HepG2 (cell line): Measurements from ENCODE around the gene TOX2. TPM values are rescaled to one million over a fixed set of nuclear protein-coding genes. Genes with fewer than 3 reads are reported as not detected.
A peak's percentile ranks its signal among the peaks of the same experiment; 100 is the strongest.

Experiments used
- RCOR2 ChIP-seq: IDR thresholded peaks from 2 replicates; pipeline ENCODE4 v1.6.1; 2016; ENCODE audit warnings: missing biosample characterization, missing genetic modification reagents
- RFX3 ChIP-seq: IDR thresholded peaks from 2 replicates; pipeline ENCODE4 v1.6.1; 2016; ENCODE audit warnings: missing biosample characterization, missing genetic modification reagents
- SMAD3 ChIP-seq: sonication (generic); formaldehyde crosslinking; IDR thresholded peaks from 2 replicates; pipeline ENCODE4 v1.4.0; 2020; ENCODE audit warnings: missing genetic modification reagents
- ZNF572 ChIP-seq: sonication (generic); formaldehyde crosslinking; IDR thresholded peaks from 2 replicates; pipeline ENCODE4 v1.5.1; 2020; ENCODE audit warnings: mild to moderate bottlenecking, missing genetic modification reagents
- ZNF766 ChIP-seq: sonication (generic); formaldehyde crosslinking; IDR thresholded peaks from 2 replicates; pipeline ENCODE4 v1.5.0; 2020; ENCODE audit warnings: missing genetic modification reagents, borderline replicate concordance
- ZNF781 ChIP-seq: sonication (generic); formaldehyde crosslinking; IDR thresholded peaks from 2 replicates; pipeline ENCODE4 v1.5.1; 2020; ENCODE audit warnings: borderline replicate concordance, mild to moderate bottlenecking, missing genetic modification reagents; ENCODE audit errors: not compliant biosample characterization
- ZSCAN20 ChIP-seq: sonication (generic); formaldehyde crosslinking; IDR thresholded peaks from 2 replicates; pipeline ENCODE4 v1.4.0; 2020; ENCODE audit warnings: missing genetic modification reagents, mild to moderate bottlenecking, borderline replicate concordance
- polyA plus RNA-seq, 8 experiments: library from polyadenylated mRNA; depleted of rRNA in 3 of 8; stranded (reverse) in 7 of 8; unstranded in 1 of 8; fragments of >200 nt; fragmentation: Illumina TruSeq in 4 of 8; extraction: Trizol in 4 of 8; gene quantifications; 2 replicates each; pipeline versions ENCODE4 v1.2.1 to v1.2.3, GENCODE V29; 2011 to 2016; ENCODE audit warnings: low read depth in 4 of 8, missing spikeins in 1 of 8, mixed read lengths in 1 of 8; ENCODE audit not compliant: insufficient read depth in 1 of 8
- total RNA-seq, 5 experiments: library from RNA; depleted of rRNA; stranded (reverse); fragments of >200 nt; fragmentation: Illumina TruSeq; extraction: Trizol; gene quantifications; 2 replicates each; pipeline ENCODE4 v1.2.3, GENCODE V29; 2016; ENCODE audit warnings: low read depth in 1 of 5
- TF ChIP-seq, protein P1 (sequence below): fragments of 450-650 bp; IDR thresholded peaks from 2 replicates; pipeline ENCODE4 v1.6.1; 2016
- TF ChIP-seq, protein P2 (sequence below): sonication (generic); formaldehyde crosslinking; IDR thresholded peaks from 2 replicates; pipeline ENCODE4 v1.9.0; 2022; ENCODE audit warnings: low read depth, missing genetic modification reagents
- TF ChIP-seq, protein P3 (sequence below): IDR thresholded peaks from 2 replicates; pipeline ENCODE4 v1.6.1; 2012; ENCODE audit warnings: low read length, improper control_type of control experiment
- TF ChIP-seq, protein P4 (sequence below): sonication (generic); formaldehyde crosslinking; IDR thresholded peaks from 2 replicates; pipeline ENCODE4 v1.4.0; 2020; ENCODE audit warnings: mild to moderate bottlenecking, missing genetic modification reagents
- TF ChIP-seq, protein P5 (sequence below): sonication (generic); formaldehyde crosslinking; IDR thresholded peaks from 2 replicates; pipeline ENCODE4 v1.4.0; 2020; ENCODE audit warnings: missing genetic modification reagents
- TF ChIP-seq, protein P6 (sequence below): sonication (generic); formaldehyde crosslinking; IDR thresholded peaks from 2 replicates; pipeline ENCODE4 v1.4.0; 2020; ENCODE audit warnings: missing genetic modification reagents, borderline replicate concordance
- TF ChIP-seq, protein P7 (sequence below): sonication (generic); formaldehyde crosslinking; IDR thresholded peaks from 2 replicates; pipeline ENCODE4 v1.4.0; 2020; ENCODE audit warnings: missing genetic modification reagents, borderline replicate concordance

Gene TOX2
- total and polyA plus RNA-seq, 2 of the 13 experiments (the other 11 are each of a cell fraction or from before 2014, with no cell fraction given) = not detected

DNA sequence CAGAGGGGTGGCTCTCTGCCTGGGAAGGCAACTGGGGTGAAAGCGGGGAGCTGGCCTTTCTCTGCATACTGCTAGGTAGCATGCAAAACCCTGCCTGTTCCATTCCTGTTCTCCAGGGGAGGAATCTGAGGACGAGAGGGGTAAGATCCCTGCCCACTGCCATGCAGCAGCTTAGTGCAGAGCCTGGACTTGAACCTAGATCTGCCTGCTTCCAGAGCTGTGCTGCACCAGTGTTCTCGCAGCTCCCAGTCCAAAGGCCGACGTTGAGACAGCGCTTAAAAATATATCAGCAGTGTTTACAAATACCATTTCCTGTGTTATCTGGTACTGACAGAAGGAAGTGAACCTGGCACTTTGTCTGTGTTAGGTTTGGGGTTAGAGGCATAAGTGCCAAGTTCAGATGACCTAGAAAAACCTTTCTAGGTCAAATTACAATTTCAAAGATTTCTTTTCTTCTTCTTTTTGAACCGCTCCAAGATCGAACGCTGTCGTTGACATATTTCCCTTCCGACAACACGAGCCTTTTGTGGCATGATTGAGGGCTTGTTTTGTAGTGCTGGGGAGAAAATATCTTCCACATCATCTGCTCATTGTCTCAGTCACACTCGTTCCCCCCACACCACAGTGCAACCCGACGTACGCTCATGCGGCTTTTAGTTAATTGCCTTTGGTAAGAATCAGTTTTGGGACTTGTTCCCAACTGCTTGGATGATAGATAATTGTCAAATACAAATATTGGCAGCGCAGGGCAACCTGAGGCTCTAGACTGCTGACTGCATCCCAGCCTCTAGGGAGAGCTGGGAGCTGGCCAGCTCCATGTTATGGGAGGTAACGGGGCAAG, 44.6 kb downstream of the TOX2 start (continued):
- TF ChIP-seq ZNF781 (CRISPR knock-in tag) = no peak
- TF ChIP-seq RFX3 = no peak
- TF ChIP-seq, protein P1, sequence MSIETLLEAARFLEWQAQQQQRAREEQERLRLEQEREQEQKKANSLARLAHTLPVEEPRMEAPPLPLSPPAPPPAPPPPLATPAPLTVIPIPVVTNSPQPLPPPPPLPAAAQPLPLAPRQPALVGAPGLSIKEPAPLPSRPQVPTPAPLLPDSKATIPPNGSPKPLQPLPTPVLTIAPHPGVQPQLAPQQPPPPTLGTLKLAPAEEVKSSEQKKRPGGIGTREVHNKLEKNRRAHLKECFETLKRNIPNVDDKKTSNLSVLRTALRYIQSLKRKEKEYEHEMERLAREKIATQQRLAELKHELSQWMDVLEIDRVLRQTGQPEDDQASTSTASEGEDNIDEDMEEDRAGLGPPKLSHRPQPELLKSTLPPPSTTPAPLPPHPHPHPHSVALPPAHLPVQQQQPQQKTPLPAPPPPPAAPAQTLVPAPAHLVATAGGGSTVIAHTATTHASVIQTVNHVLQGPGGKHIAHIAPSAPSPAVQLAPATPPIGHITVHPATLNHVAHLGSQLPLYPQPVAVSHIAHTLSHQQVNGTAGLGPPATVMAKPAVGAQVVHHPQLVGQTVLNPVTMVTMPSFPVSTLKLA = no peak
- TF ChIP-seq ZSCAN20 (CRISPR knock-in tag) = no peak
- TF ChIP-seq, protein P2, sequence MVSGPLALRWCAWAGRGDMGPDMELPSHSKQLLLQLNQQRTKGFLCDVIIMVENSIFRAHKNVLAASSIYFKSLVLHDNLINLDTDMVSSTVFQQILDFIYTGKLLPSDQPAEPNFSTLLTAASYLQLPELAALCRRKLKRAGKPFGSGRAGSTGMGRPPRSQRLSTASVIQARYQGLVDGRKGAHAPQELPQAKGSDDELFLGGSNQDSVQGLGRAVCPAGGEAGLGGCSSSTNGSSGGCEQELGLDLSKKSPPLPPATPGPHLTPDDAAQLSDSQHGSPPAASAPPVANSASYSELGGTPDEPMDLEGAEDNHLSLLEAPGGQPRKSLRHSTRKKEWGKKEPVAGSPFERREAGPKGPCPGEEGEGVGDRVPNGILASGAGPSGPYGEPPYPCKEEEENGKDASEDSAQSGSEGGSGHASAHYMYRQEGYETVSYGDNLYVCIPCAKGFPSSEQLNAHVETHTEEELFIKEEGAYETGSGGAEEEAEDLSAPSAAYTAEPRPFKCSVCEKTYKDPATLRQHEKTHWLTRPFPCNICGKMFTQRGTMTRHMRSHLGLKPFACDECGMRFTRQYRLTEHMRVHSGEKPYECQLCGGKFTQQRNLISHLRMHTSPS = peak; percentile 78; the same call in 1 of the 2 replicates
- TF ChIP-seq, protein P3, sequence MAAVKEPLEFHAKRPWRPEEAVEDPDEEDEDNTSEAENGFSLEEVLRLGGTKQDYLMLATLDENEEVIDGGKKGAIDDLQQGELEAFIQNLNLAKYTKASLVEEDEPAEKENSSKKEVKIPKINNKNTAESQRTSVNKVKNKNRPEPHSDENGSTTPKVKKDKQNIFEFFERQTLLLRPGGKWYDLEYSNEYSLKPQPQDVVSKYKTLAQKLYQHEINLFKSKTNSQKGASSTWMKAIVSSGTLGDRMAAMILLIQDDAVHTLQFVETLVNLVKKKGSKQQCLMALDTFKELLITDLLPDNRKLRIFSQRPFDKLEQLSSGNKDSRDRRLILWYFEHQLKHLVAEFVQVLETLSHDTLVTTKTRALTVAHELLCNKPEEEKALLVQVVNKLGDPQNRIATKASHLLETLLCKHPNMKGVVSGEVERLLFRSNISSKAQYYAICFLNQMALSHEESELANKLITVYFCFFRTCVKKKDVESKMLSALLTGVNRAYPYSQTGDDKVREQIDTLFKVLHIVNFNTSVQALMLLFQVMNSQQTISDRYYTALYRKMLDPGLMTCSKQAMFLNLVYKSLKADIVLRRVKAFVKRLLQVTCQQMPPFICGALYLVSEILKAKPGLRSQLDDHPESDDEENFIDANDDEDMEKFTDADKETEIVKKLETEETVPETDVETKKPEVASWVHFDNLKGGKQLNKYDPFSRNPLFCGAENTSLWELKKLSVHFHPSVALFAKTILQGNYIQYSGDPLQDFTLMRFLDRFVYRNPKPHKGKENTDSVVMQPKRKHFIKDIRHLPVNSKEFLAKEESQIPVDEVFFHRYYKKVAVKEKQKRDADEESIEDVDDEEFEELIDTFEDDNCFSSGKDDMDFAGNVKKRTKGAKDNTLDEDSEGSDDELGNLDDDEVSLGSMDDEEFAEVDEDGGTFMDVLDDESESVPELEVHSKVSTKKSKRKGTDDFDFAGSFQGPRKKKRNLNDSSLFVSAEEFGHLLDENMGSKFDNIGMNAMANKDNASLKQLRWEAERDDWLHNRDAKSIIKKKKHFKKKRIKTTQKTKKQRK = no peak
- TF ChIP-seq ZNF572 (CRISPR knock-in tag) = no peak
- TF ChIP-seq, protein P4, sequence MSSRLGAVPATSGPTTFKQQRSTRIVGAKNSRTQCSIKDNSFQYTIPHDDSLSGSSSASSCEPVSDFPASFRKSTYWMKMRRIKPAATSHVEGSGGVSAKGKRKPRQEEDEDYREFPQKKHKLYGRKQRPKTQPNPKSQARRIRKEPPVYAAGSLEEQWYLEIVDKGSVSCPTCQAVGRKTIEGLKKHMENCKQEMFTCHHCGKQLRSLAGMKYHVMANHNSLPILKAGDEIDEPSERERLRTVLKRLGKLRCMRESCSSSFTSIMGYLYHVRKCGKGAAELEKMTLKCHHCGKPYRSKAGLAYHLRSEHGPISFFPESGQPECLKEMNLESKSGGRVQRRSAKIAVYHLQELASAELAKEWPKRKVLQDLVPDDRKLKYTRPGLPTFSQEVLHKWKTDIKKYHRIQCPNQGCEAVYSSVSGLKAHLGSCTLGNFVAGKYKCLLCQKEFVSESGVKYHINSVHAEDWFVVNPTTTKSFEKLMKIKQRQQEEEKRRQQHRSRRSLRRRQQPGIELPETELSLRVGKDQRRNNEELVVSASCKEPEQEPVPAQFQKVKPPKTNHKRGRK (CRISPR knock-in tag) = no peak
- TF ChIP-seq SMAD3 (CRISPR knock-in tag) = peak; percentile 44; the same call in 1 of the 2 replicates
- TF ChIP-seq ZNF766 (CRISPR knock-in tag) = peak; percentile 46; the same call in 1 of the 2 replicates
- peak; percentile 39; the same call in 1 of the 2 replicates for TF ChIP-seq RCOR2 (CRISPR knock-in tag)
- TF ChIP-seq, protein P5, sequence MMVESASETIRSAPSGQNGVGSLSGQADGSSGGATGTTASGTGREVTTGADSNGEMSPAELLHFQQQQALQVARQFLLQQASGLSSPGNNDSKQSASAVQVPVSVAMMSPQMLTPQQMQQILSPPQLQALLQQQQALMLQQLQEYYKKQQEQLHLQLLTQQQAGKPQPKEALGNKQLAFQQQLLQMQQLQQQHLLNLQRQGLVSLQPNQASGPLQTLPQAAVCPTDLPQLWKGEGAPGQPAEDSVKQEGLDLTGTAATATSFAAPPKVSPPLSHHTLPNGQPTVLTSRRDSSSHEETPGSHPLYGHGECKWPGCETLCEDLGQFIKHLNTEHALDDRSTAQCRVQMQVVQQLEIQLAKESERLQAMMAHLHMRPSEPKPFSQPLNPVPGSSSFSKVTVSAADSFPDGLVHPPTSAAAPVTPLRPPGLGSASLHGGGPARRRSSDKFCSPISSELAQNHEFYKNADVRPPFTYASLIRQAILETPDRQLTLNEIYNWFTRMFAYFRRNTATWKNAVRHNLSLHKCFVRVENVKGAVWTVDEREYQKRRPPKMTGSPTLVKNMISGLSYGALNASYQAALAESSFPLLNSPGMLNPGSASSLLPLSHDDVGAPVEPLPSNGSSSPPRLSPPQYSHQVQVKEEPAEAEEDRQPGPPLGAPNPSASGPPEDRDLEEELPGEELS (CRISPR knock-in tag) = peak; percentile 90
- TF ChIP-seq, protein P6, sequence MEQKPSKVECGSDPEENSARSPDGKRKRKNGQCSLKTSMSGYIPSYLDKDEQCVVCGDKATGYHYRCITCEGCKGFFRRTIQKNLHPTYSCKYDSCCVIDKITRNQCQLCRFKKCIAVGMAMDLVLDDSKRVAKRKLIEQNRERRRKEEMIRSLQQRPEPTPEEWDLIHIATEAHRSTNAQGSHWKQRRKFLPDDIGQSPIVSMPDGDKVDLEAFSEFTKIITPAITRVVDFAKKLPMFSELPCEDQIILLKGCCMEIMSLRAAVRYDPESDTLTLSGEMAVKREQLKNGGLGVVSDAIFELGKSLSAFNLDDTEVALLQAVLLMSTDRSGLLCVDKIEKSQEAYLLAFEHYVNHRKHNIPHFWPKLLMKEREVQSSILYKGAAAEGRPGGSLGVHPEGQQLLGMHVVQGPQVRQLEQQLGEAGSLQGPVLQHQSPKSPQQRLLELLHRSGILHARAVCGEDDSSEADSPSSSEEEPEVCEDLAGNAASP (CRISPR knock-in tag) = peak; percentile 92; the same call in 1 of the 2 replicates
- TF ChIP-seq, protein P7, sequence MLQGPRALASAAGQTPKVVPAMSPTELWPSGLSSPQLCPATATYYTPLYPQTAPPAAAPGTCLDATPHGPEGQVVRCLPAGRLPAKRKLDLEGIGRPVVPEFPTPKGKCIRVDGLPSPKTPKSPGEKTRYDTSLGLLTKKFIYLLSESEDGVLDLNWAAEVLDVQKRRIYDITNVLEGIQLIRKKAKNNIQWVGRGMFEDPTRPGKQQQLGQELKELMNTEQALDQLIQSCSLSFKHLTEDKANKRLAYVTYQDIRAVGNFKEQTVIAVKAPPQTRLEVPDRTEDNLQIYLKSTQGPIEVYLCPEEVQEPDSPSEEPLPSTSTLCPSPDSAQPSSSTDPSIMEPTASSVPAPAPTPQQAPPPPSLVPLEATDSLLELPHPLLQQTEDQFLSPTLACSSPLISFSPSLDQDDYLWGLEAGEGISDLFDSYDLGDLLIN (CRISPR knock-in tag) = no peak
